ENCODE results near the gene SLC7A10.

The SLC7A10 gene

GRCh38 chr19:33252971-33253370 lies 27.3 kb upstream of the SLC7A10 start:
- H3K4me3 ChIP-seq (ENCODE audit: extremely low read depth, insufficient read depth, low read length, poor library complexity, severe bottlenecking): no peak overlapping the region
- no peaks in the 10 kb centered on the region for H3K9me3 ChIP-seq (ENCODE audit: control insufficient read depth, low read length)
- 89 to 94% methylated on average over 5 to 8 of the region's 8 CpGs for WGBS, 2 experiments (ENCODE audit: insufficient coverage in 2 of 2)
- no peak overlapping the region for H3K27ac ChIP-seq (ENCODE audit: low read depth, low read length, severe bottlenecking)
- H3K4me1 ChIP-seq (ENCODE audit: control insufficient read depth, insufficient read depth, low read length, poor library complexity, severe bottlenecking): peaks cover 2% of the 10 kb centered on the region
- no peaks in the 10 kb centered on the region for H3K36me3 ChIP-seq (ENCODE audit: control insufficient read depth, insufficient read depth, low read length)

DNA sequence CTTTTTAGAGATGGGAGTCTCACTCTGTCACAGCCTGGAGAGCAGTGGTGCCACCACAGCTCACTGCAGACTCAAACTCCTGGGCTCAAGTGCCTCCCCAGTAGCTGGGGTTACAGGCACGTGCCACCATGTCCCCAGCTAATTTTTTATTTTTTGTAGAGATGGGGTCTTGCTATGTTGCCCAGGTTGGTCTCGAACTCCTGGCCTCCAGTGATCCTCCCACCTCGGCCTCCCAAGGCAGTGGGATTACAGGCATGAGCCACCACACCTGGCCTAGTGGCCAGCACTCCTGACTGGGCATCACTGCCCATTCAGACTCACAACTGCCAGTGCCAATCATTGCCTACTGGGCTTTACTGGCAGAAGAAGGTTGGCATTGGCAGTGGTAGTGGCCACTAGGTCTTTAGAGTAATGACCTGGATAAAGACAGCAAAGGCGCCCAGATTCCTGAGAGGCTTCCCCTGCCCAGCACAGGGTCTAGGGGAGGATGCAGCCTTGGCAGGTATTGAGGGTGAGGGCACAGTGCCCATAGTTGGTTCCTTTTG lies 26.8 kb upstream of the SLC7A10 start:
- H3K36me3 ChIP-seq (ENCODE audit: control insufficient read depth, insufficient read depth, low read length): no peaks in the 10 kb centered on the region
- no peak overlapping the region for H3K4me3 ChIP-seq (ENCODE audit: extremely low read depth, insufficient read depth, low read length, poor library complexity, severe bottlenecking)
- no peaks in the 10 kb centered on the region for H3K9me3 ChIP-seq (ENCODE audit: control insufficient read depth, low read length)
- WGBS, 2 experiments (ENCODE audit: insufficient coverage in 2 of 2): 86 to 95% methylated on average over 4 of the region's 4 CpGs
- no peak overlapping the region for H3K27ac ChIP-seq (ENCODE audit: low read depth, low read length, severe bottlenecking)
- H3K4me1 ChIP-seq (ENCODE audit: control insufficient read depth, insufficient read depth, low read length, poor library complexity, severe bottlenecking): peaks cover 2% of the 10 kb centered on the region

DNA sequence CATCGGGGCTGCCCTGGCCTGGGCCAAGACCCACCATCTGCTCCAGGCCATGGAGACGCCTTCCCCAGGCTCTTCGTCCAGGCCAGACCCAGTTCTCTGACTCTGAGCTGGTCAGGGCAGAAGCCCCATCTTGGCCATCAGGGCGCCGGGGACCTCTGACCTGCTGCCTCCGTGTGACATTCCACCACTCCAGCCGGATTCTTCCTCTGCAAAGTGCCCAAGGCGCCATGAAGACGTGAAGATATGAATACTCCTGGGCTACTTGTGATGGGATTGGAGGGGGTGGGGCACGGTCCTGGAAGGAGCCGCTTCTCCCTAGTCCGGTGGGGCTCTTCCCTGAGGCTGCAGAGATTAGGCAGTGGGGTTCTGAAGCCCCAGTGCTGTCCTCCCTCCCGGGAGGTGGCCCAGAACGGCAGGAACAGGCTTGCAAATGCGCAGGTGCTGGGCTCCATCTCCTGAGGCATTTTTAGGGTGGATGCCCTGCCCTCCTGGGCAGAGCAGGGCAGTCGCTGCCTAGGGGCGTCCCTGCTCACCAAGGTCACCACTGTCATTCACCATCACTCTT lies 26.0 kb upstream of the SLC7A10 start:
- no peak overlapping the region for H3K27ac ChIP-seq (ENCODE audit: low read depth, low read length, severe bottlenecking)
- H3K4me1 ChIP-seq (ENCODE audit: control insufficient read depth, insufficient read depth, low read length, poor library complexity, severe bottlenecking): peaks cover 2% of the 10 kb centered on the region
- no peaks in the 10 kb centered on the region for H3K36me3 ChIP-seq (ENCODE audit: control insufficient read depth, insufficient read depth, low read length)
- H3K4me3 ChIP-seq (ENCODE audit: extremely low read depth, insufficient read depth, low read length, poor library complexity, severe bottlenecking): no peak overlapping the region
- no peaks in the 10 kb centered on the region for H3K9me3 ChIP-seq (ENCODE audit: control insufficient read depth, low read length)
- 85 to 88% methylated on average over 10 to 15 of the region's 17 CpGs for WGBS, 2 experiments (ENCODE audit: insufficient coverage in 2 of 2)

DNA sequence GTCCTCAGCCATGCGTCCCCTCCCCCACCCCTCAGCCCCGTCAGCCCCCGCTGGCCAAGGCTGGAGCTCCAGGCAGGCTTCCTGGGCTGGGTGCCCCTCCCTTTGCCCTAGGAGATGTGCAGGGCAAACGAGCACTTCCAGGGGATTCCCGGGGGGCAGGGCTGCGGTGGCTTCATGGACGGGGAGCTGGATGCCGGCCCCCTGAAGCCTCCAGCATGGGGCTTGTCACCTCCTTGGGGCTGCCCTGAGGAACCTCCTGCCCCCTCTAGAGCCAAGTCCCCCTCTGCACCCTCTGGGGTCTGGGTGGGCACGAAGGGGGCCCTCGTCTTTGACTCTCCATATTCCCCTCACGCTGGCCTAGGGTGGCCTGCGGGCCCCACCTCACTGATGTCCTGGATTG lies 25.4 kb upstream of the SLC7A10 start:
- Histone ChIP-seq H3K36me3 (ENCODE audit: control insufficient read depth, insufficient read depth, low read length) (no peaks in the 10 kb centered on the region), H3K27ac (ENCODE audit: low read depth, low read length, severe bottlenecking) (no peak overlapping the region), H3K9me3 (ENCODE audit: control insufficient read depth, low read length) (no peaks in the 10 kb centered on the region), H3K4me3 (ENCODE audit: extremely low read depth, insufficient read depth, low read length, poor library complexity, severe bottlenecking) (no peak overlapping the region), H3K4me1 (ENCODE audit: control insufficient read depth, insufficient read depth, low read length, poor library complexity, severe bottlenecking) (peaks cover 2% of the 10 kb centered on the region)
- 68% methylated on average over 7 of the region's 12 CpGs; no CpG with 5 or more reads in 1 of the 2 experiments for WGBS, 2 experiments (ENCODE audit: insufficient coverage in 2 of 2)

DNA sequence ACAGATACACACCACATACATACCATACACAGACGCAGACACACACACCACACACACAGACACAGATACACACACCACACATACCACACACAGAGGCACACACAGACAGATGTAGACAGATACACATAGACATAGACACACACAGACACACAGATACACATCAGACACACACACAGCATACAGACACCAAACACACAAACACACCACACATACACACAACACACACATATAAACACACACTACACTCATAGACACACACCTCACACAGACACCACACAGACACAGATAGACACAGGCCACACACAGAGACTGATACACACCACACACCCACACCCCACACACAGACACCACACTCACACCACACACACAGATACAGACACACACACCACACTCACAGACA lies 24.9 kb upstream of the SLC7A10 start:
- WGBS, 2 experiments (ENCODE audit: insufficient coverage in 2 of 2): 89 to 100% methylated on average over 1 of the region's 1 CpG
- Histone ChIP-seq H3K27ac (ENCODE audit: low read depth, low read length, severe bottlenecking) (no peak overlapping the region), H3K9me3 (ENCODE audit: control insufficient read depth, low read length) (no peaks in the 10 kb centered on the region)

DNA sequence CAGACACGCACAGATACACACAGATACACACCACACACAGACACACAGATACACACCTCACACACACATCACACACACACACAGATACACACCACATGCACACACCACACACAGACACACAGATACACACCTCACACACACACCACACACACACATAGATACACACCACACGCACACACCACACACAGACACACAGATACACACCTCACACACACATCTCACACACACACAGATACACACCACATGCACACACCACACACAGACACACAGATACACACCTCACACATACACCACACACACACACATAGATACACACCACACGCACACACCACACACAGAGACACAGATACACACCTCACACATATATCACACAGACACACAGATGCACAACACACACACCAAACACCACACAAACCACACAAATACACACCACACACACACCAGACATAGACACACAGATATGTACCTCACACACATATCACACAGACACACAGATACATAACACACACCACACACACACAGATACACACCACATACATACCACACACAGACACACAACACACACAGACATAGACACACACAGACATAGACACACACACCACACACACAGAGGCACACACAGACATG lies 24.2 kb upstream of the SLC7A10 start:
- Histone ChIP-seq H3K4me1 (ENCODE audit: control insufficient read depth, insufficient read depth, low read length, poor library complexity, severe bottlenecking) (peaks cover 2% of the 10 kb centered on the region), H3K9me3 (ENCODE audit: control insufficient read depth, low read length) (no peaks in the 10 kb centered on the region), H3K36me3 (ENCODE audit: control insufficient read depth, insufficient read depth, low read length) (no peaks in the 10 kb centered on the region), H3K4me3 (ENCODE audit: extremely low read depth, insufficient read depth, low read length, poor library complexity, severe bottlenecking) (no peak overlapping the region), H3K27ac (ENCODE audit: low read depth, low read length, severe bottlenecking) (no peak overlapping the region)
- 67 to 82% methylated on average over 3 of the region's 3 CpGs for WGBS, 2 experiments (ENCODE audit: insufficient coverage in 2 of 2)

More for the DNA sequence above, 24.9 kb upstream of the SLC7A10 start:
- Histone ChIP-seq H3K4me3 (ENCODE audit: extremely low read depth, insufficient read depth, low read length, poor library complexity, severe bottlenecking) (no peak overlapping the region), H3K36me3 (ENCODE audit: control insufficient read depth, insufficient read depth, low read length) (no peaks in the 10 kb centered on the region), H3K4me1 (ENCODE audit: control insufficient read depth, insufficient read depth, low read length, poor library complexity, severe bottlenecking) (peaks cover 2% of the 10 kb centered on the region)

DNA sequence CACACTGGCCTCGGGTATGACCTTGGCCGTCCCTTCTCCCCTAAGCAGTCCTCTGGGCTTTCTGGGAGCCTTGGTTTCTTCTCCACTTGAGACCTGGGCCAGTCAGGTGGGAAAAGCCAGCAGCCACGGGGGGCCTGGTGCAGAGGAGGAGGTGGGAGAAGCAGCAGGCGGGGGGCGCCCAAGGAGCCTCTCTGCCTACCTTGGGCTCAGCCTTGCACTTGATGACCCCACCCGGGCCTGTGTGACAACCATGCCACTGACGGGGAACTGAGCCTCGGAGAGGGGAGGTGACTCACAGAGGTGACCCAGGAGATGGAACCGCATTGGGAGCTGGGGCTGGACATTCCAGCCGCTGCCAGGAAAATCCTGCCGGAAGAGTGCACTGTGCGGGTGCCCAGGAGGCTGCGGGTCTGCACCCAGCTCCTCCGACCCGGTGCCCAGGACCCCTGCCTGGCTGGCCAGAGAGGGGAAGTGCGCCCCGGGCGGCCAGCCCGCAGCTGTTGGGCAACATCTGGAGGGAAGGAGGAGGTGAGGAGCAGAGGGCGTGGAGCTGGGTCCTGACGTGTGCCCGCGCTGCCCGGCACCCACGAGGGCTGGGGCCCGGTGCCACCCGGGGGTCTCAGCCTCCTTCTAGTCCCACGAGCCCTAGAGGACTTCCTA lies 23.4 kb upstream of the SLC7A10 start:
- Histone ChIP-seq H3K9me3 (ENCODE audit: control insufficient read depth, low read length) (no peaks in the 10 kb centered on the region), H3K4me1 (ENCODE audit: control insufficient read depth, insufficient read depth, low read length, poor library complexity, severe bottlenecking) (peaks cover 2% of the 10 kb centered on the region), H3K27ac (ENCODE audit: low read depth, low read length, severe bottlenecking) (no peak overlapping the region), H3K4me3 (ENCODE audit: extremely low read depth, insufficient read depth, low read length, poor library complexity, severe bottlenecking) (no peak overlapping the region), H3K36me3 (ENCODE audit: control insufficient read depth, insufficient read depth, low read length) (no peaks in the 10 kb centered on the region)
- WGBS, 2 experiments (ENCODE audit: insufficient coverage in 2 of 2): 79 to 85% methylated on average over 20 to 28 of the region's 28 CpGs

- Histone ChIP-seq H3K9me3 (ENCODE audit: control insufficient read depth, low read length) (no peaks in the 10 kb centered on the region), H3K27ac (ENCODE audit: low read depth, low read length, severe bottlenecking) (no peak overlapping the region), H3K4me3 (ENCODE audit: extremely low read depth, insufficient read depth, low read length, poor library complexity, severe bottlenecking) (no peak overlapping the region), H3K36me3 (ENCODE audit: control insufficient read depth, insufficient read depth, low read length) (no peaks in the 10 kb centered on the region), H3K4me1 (ENCODE audit: control insufficient read depth, insufficient read depth, low read length, poor library complexity, severe bottlenecking) (peaks cover 2% of the 10 kb centered on the region)
- 76 to 80% methylated on average over 9 to 10 of the region's 11 CpGs for WGBS, 2 experiments (ENCODE audit: insufficient coverage in 2 of 2)
Observed at GRCh38 chr19:33248553-33248953, 22.9 kb upstream of the SLC7A10 start.

DNA sequence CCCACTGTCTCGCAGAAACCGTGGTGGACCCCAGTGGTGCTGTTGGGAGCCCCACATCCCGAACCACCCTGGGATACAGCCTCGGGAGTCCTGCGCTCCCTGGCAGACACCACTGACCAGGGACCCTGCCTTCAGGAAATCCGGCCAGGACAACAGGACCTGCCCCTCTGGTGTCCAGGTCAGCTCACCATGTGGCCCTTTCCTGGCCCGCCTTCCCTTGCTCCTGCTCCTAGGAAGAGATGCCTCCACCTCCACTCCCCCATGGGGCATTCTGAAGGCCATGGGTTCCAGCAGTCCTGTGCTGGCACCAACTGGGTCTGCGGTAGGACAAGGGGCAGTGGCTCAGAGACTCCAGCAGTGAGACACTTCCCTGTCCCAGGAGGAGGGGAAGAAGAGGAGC lies 22.5 kb upstream of the SLC7A10 start:
- no peaks in the 10 kb centered on the region for H3K9me3 ChIP-seq (ENCODE audit: control insufficient read depth, low read length)
- no peaks in the 10 kb centered on the region for H3K36me3 ChIP-seq (ENCODE audit: control insufficient read depth, insufficient read depth, low read length)
- H3K4me3 ChIP-seq (ENCODE audit: extremely low read depth, insufficient read depth, low read length, poor library complexity, severe bottlenecking): no peak overlapping the region
- 82 to 90% methylated on average over 7 to 8 of the region's 8 CpGs for WGBS, 2 experiments (ENCODE audit: insufficient coverage in 2 of 2)
- H3K27ac ChIP-seq (ENCODE audit: low read depth, low read length, severe bottlenecking): no peak overlapping the region
- H3K4me1 ChIP-seq (ENCODE audit: control insufficient read depth, insufficient read depth, low read length, poor library complexity, severe bottlenecking): peaks cover 2% of the 10 kb centered on the region

DNA sequence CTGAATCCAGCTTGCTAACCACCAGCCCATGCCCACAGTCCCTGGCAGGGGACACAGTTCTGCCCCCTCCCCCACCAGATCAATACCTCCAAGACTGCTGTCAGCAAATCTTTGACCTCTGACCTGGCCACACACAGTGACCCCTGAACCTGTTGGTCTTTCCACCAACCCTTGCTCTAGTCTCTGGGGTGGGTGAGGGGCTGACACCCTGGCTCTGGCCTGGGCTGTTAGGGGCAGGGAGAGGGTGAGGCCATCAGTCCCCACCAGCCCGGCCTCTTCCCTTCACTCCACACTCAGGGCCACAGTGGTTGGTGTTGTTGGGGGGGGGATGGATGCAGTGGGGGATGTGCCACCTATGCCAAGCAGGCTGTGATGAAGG lies 21.8 kb upstream of the SLC7A10 start:
- Histone ChIP-seq H3K36me3 (ENCODE audit: control insufficient read depth, insufficient read depth, low read length) (no peaks in the 10 kb centered on the region), H3K4me3 (ENCODE audit: extremely low read depth, insufficient read depth, low read length, poor library complexity, severe bottlenecking) (no peak overlapping the region), H3K4me1 (ENCODE audit: control insufficient read depth, insufficient read depth, low read length, poor library complexity, severe bottlenecking) (peaks cover 2% of the 10 kb centered on the region), H3K9me3 (ENCODE audit: control insufficient read depth, low read length) (no peaks in the 10 kb centered on the region), H3K27ac (ENCODE audit: low read depth, low read length, severe bottlenecking) (no peak overlapping the region)
- WGBS, 2 experiments (ENCODE audit: insufficient coverage in 2 of 2): no CpG with 5 or more reads among the region's 1 CpG

All from mesodermal cell (in vitro differentiated cells).